Inflammatory macrophage treated with lipopolysaccharide for 1 hour (primary cell): ENCODE measurements around the gene FDX2.

Experiments used
- DNase-seq, 2 donors: peaks; one replicate each; pipeline ENCODE4 v3.0.0-alpha.2; 2020 to 2022

Gene FDX2

DNA sequence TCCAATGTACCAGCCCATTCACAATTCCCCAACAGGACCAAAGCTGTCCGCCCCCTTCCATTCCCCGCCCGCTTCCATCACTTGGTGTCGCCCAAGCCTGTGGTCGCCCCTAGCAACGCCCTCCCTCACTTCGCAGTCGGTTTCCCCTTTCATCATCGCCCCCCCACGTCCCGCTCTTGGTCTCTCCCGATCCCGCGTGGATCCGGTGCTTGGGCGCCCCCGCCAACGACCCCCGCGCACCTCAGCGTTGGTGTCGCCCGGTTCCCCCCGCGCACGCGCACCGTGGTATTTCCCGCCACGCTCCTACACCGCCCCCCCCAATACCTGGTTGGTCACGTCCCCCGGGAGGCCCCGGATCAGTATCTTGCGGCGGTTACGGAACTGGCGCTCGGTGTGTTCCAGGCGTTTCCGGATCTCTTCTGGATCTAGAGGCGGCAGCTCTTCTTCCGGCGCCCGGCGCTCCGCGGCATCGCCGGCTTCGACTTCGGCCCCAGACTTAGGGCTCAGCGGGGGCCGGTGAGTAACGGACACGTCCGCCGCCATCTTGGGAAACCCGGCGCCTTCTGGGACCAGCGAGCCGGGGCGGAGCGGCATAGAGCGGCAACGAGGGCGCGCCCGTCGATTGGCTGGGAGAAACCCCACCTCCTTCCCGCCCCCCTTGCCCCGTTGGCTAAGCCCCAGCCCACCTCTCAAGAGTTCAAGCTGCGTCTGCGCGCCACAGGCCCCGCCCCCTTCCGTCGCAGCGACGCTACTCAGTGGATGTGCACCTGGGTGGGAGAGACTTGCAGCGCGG lies 17.3 kb upstream of the FDX2 start, which contains the start of gene RAVER1:
TSS of gene RAVER1 (minus strand) at position 565 of the 793 bp plus-strand sequence. CDS start at position 543, 22 bp downstream.
- peak; percentile 96 to 98 for DNase-seq

DNA sequence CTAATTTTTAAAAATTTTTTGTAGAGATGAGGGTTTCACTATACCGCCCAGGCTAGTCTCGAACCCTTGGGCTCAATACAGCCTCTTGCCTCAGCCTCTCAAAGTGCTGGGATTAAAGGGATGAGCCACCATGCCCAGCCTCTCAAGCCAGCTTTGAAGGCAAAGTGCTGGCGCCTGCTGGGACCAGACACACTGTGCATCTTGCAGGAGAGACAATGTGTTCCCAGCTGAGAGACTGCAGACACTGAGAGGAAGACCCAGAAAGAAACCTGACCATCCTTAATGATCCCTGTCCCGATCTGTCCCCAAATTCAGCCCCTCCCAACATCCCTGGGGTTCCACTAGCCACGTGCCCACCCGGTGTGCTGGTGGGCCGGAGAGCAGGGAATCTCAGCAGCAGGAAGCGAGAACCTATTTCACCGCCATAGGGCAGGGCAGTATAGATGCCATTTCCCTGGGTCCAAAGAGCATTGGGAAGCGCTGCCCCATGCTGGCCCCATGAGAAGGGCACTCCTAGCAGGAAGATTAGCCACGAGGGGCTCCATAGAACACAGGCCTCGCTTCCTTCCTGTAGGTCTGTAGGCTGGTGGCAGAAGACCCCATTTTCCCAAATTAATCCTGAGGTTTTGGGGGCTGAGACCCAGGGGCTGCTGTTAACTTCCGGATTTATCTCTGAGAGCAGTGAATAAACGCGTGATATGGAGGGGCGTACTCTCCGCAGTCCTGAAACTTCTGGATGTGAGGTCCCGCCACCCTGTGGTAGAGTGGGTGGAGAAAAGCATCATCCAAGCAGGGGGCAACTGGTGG lies 16.5 kb upstream of the FDX2 start:
- DNase-seq: no peak

DNA sequence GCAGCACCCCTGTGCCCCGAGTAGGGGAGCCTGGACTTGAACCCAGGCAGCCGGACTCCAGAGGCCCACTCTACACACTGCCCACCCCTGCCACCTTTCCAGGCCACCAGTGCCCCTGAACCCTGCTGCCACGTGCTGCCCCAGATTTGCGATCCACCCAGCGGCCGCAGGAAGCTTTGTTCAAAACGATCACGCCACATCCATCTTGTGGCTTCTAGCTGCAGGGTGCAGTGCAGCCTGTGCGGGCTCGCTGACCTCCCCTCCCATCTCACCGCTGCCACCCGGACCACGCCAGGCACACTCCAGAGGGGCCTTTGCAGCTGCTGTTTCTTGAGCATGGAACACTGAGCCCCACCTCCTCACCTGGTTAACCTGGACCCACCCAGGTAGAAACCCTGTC lies 13.7 kb upstream of the FDX2 start:
- DNase-seq: no peak

DNA sequence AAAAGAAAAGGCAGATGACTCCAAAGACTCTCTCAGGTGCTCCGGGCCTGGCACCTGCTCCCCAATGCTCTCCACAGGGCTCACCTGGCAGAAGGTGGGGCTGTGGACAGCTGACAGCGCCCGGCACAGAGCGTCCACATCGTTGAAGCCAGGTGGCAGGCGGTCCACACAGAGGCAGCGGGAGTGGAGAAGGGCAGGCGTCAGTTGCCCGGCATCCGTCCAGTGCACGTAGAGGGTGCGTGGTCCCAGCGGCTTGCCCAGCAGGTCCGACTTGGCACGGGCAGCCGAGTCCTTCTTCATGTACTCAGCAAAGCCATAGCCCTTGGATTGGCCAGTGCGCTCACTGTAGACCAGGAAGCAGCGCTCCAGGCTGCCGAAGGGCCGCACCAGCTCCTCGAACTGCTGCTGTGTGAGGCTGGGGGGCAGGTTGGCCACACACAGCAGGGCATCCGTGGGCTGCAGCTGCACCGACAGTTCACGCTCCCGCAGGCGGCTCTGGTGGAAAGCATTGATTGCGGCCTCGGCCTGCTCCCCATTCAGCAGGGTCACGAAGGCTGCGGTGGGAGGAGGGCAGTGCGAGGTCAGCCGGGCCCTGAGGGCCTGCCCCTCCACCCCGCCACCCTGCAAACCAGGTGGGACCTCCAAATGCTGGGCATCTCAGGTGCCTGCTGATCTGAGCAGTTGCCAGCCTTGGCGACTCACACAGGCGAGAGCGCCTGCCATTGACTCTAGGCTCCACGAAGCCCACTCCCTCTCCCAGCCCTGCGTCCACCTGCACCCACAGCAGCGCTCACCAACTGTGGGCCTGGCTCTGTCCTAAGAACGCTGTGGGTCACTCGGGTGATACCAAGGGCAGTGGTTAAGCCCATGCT lies 13.0 kb upstream of the FDX2 start:
- no peak for DNase-seq

DNA sequence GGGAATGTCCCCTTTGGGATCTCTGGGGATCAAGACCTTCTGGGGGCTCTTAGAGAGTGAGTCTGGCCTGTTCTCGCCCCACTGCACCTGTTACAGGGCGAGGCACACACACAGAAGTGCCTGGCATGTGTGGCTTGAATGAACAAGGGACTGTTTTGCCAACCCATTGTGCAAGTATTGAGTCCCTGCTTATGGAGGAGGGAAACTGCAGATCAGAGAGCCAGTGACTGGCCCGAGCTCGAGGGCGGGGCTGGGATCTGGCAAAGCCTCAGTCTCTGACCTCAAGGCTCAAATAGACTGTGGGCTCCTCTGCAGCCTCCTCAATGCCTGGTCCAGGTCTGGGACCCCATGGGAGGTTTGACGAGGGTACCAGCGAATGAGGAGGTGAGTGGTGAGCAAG lies 12.0 kb upstream of the FDX2 start:
- no peak for DNase-seq

DNA sequence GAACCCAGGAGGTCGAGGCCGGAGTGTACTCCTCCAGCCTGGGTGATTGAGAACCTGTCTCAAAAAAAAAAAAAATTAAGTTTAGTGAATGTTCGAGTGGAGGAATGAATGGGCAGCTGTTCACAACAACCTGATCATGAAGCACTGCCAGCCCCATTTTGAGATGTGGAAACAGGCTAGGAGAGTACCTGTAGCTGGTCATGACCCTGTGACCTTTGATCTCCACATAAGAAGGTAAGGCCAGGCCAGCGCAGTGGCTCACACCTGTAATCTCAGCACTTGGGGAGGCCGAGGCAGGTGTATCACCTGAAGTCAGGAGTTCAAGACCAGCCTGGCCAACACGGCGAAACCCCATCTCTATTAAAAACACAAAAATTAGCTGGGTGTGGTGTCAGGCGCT lies 9.9 kb upstream of the FDX2 start:
- no peak for DNase-seq

DNA sequence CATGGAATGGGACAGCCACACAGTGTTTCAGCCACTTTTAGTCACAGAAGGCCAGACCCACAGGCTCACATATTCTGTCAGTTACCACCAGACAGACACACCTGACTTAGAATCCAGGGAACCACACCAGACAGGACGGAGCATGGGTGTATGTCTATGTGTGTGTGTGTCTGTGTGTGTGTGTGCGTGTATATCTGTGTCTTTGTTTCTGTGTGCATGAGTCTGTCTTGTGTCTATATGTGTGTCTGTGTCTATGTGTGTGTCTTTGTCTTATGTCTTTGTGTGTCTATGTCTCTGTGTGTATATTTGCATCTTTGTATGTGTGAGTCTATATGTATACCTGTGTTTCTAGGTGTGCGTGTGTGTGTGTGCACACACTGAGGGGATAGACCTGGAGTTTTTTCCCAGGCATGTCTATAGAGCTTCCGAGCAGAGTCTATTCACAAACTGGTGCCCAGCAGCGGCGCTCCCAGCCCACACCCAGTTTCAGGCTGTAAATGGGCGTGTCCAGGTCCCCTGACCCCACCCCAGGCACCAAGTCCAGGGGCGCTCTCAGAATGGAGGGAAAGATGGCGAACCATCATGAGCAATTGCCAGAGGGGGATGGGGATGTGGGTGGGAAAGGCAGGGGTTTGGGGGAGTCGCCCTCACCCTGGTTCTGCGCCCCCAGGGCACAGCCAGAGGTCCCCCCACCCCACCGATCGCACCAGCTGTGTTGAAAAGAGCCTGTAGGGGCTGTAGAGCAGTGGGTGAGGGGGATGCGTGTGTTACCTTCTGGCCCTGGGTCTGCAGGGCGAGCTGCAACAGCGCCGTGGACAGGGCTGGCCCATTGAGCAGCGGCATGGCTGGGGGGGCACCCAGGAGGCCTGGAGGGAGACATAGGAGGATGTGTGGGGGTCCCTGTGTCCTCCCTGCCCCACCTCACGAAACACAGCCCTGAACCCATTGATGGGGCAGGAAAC lies 6.3 kb upstream of the FDX2 start:
- DNase-seq: no peak

DNA sequence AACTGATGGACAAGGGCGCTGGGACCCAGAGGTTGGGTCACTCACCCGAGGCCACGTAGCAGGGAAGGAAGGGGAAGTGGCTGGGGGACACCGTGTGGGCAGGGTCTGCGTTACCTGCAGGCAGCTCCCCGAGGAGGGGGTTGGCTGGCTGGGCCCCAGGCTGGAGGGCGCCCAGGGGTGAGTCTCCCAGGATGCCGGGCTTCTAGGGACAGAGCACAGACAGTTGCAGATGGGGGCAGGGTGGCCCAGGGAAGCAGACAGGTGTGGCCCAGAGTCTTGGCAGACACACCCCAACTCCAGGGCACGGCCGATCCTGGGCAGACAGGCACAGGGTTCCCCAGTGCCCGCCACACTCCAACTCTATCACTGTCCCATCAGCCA lies 5.6 kb upstream of the FDX2 start:
- no peak for DNase-seq

DNA sequence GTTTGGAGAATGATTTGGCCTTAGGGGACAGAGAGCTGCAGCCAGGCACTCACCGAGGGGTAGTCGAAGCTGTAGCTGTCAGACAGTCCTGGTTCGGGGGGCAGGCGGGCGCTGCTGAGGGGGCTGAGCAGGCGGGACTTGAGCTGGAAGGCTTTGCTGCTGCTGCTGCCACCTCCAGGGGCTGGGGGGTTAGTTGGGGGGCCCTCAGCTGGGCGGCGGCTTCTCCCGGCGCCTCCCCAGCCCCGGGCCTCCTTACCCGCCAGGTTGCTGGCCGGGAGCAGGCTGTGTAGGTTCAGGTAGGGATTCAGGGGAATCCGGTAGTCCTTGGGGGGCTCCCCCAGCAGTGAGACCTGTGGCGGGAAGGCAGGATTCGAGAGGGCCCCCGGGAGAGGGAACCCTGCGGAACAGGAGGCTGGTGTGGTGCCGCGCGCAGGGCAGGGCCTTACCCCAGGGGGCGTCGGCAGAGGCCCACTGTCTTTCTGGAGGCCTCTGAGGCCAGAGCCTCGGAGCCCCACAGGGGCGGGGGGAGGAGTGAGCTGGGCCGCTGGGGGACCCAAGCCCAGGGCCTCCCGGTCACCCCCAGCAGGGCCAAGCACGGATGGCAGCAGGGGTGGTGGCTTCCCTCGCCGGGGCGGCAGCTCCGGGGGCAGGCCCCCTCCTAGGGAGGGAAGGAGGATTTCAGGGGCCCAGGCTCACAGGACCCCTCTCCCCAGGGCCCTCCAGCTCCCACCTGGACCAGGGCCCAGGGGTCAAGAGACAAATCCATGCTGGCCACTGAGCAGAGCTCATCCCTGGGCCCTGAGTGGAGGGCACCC lies 5.0 kb upstream of the FDX2 start:
- no peak for DNase-seq

DNA sequence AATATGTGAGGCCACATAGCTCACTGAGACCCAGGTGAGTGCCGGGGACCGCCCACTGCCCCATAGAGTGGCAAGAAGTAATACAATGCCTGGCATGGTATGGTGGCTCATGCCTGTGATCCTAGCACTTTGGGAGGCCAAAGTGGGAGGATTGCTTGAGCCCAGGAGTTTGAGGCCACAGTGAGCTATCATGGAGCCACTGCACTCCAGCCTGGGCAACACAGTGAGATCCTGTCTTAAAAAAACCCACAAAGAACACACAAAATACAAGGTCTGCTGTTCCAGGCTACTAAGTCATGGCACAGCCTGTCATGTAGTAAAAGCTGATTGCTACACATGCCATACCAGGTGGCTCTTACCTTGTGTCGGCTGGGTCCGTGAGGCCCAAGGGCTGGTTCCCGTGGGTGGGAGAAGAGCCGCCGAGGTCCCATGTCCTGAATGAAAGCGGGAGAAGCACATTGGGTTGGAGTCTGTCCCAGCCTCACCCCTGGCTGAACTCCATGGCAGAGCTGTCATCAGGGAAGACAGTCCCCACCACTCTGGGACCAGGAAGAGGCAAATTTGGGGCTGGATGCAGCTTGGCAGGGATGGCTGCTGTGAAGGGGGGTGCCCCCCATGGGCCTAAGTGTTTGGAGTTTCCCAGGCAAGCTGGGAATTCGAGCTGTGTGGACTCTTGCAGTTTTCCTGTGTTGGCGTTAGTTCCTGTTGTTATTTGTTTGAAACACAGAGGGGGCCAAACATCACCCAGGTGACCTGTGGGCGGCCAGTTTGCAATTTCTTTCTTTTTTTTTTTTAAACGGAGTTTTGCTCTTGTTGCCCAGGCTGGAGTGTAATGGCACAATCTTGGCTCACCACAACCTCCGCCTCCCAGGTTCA lies 3.2 kb upstream of the FDX2 start:
- DNase-seq: peak in 1 of 2 donors; percentile 54

DNA sequence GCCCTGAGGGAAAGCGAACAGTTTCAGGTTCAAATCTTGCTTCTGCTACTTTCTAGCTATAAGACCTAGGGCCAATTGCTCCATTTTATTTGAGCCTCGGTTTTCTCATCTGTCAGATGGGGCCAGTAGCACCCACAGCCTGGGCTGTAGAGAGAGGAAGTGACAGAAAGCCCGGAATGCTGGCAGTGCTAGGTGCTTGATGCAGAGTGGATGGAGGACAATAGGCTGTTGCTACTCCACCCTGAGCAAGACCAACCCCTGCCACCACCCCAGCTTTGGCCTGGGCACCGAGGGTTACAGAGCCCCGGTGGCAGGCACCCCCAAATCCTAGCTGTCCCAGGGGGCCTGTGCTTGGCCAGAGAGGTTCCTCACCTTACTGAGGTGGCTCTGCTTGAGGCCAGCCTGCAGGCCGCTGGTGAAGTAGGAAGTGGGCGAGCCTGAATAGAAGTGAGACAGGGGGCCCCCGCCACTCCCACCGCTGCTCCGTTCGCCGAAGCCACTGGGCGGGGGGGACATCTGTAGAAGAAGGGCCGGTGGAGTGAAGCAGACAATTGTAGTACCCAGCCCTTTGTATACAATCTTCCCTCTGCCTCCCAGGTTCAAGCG lies 2.1 kb upstream of the FDX2 start:
- no peak for DNase-seq

DNA sequence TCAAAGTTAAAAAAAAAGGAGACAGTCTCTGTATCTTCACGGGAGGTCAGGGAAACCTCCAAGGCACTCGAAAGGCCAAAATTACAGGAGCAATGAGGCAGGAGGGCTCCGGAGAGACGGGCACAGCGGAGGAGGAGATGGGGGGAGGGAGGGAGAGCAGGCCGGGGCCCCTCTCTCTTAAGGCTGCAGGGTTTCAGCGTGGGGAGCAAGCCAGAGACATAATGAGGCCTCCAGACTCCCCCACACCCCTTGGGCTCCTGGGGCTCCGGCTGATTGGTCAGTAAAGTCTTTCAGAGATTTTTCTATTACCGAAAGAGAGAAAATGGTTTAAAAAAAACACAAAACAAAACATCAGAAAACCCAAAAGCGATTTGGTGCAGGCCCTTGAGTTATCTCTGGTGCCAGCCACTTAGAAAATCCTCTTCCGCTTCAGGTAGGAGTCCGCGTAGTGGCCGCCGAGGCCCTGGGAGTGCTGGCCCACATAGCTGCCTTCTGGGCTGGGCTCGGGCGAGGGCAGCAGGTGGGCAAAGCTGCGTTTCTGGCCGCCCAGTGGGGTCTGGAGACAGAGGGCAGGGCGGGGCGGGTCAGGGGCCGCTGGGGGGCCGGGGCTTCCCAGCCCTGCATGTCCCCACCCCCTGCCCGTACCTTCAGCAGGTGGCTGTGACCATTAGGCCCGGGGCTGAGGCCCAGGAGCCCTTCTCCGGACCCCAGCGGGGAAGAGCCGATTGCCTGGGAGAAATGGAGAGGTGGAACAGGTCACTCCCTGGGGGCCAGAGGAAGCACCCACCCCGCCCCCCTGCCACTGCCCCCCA lies 1.4 kb upstream of the FDX2 start:
- DNase-seq: no peak

DNA sequence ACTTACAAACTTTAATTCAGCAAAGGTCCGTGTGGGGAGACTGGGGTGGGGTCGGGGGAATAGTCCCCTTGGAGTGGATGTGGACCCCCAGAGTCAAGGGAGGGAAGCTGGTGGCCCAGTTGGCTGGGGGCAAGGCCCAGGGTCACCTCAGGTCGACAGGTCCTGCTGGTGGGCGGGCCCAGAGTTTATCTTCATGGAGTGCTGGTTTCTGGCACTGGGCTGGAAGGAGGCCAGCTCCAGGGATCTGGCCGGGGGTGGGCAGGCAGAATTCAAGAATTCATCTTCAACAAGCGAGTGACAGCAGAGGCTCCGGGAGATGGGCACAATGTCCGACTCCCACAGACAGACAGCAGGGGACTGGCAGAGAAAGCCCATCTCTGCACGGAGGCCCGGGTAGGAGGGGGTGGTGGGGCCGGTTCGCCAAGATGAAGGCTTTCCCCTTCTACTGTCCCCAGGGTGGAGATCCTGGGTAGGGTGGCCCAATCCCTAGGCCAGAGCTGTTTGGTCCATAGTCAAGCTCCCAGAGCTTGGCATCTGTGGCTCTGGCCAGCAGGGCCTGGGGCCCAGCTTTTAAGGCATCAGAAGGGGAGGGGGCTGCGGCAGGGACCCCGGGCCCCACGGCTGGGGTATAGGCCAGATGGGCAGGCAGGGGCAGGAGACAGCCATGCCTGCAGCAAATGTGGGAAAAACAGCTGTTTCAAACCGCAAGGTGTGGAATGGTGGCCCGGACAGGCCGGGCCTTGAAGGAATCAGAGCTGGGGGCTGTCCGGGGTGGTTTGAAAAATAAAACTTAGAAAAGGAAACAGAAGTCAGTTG lies 622 bp upstream of the FDX2 start:
- DNase-seq: no peak

DNA sequence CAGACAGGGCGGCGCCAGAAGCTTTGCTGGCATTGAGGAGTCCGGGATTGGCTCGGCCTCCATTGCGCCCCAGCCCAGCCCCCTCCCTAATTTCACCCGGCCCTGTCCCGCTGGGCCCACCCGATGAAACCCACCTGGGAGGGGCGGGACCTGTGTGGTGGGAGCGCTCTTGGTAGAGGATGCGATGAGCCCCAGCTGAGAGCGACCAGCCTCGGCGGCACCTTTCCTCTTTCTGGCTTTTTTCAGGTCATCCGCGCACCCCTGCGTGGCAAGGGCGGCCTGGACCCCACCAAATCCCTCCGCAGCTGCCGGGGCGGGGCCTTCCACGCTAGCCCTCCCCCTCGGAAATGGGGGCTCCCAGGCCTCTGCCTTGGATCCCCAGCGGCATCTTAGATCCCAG lies 6.4 kb downstream of the FDX2 start, which contains the start of gene ZGLP1:
TSS of gene ZGLP1 (minus strand) at position 393 of the 400 bp plus-strand sequence.
- DNase-seq: no peak

DNA sequence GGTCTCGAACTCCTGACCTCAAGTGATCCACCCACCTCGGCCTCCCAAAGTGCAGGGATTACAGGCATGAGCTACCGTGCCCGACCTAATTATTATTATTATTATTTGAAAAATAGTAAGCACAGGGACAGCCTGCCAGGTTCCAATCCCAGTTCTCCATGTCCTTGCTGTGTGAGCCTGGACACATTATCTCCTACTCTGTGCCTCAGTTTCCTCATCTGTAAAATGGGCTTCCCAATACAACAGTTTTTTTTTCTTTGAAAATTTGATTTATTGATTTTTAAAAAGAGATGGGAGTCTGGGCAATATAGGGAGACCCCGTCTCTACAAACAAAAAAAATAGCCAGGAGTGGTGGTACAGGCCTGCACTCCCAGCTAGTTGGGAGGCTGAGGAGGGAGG lies 9.5 kb downstream of the FDX2 start:
- DNase-seq: no peak

DNA sequence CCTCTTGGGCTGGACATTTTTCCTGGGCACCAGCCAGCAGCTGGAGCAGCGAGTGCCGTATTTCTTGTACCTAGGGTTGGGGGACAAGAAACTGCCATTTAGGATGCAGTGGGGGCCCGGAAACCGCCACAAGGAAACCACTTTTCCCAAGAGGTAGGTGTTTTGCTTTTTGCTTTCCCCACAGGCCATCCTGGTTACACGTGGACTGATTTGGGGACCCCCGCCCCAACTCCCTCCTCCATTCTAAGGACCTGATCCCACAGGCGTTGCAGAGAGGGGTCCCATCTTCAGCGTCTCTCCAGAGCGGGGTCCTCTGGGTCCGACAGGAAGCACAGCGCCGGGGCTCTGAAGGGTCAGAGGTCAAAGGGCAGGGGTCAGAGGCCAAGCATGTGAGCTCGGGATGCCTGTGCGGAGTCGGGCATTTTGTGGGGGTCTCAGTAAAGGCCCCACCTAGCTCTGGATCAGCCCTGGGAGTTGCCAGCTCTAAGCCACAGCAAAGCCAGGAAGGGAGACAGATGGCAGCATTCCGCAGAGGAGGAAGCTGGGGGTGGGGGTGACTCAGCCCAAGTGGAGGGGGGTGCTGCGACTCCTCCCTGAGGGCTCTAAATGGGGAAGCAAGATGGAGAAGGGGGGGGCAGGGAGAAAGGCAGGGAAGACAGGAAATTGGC lies 10.5 kb downstream of the FDX2 start:
- peak; percentile 86 to 88 for DNase-seq
